ENCODE data around the gene TMEM185B. TPM values are rescaled to one million over a fixed set of nuclear protein-coding genes. Genes with fewer than 3 reads are reported as not detected.
A peak's percentile ranks its signal among the peaks of the same experiment; 100 is the strongest.

The TMEM185B gene
- total and polyA plus RNA-seq, 4 experiments from 2014 or later: 17.5 to 24.9 (median 20.6) TPM

DNA sequence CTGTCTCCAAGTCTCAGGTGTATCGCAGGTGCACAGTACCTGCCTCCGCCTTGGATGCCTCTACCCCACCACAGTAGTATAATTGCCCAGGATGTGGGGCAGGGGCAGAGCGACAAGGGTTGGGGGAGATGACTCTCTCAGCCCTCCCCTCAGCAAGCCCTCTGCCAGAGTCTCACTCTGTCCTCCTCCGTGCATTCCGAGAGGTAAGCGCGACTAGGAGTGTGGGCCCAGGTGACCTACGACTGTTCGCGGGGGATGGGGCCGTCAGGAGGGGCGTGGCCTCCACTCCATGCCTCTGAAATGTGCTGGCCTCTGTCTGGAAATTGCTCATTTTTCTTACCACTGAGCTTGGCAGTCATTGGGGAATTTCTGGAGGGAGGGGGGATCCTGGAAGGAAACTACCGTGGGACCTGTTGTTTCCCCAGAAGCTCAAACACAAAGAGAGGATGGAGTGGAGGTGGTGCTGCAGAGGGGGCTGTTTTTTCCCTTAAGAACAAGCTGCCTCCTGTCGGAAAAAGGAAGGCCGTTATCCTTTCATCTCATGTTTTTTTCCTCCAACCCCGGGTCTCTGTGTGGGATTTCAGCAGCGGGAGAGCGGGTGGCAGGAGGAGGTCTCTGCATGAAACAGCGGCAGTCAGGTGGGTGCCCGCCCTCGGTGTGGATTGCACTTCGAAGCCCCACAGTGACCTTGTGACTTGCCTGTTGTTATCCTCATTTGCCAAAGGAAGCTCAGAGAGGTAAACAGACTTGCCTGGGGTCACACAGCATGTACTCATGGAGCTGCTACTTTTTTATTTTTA is 16.5 kb upstream of the TMEM185B start:
- H3K27ac Mint-ChIP-seq: no peak overlapping the region

GRCh38 chr2:120238728-120239487 is 15.7 kb upstream of the TMEM185B start:
- H3K4me1 ChIP-seq (ENCODE audit: insufficient read depth, low read length): no peaks in the 10 kb centered on the region
- Mint-ChIP-seq H3K27ac (peak overlapping the region in 1 of 7 donors; percentile 17), H3K27me3 (no peaks in the 10 kb centered on the region), H3K4me3 (no peak overlapping the region), H3K9me3 (peaks cover 0 to 2% (median 0%) of the 10 kb centered on the region in 8 donors), H3K36me3 (no peaks in the 10 kb centered on the region), H3K4me1 (peaks cover 0 to 5% (median 0%) of the 10 kb centered on the region in 4 donors)
- H3K27me3 ChIP-seq (ENCODE audit: insufficient read depth, low read length): no peaks in the 10 kb centered on the region
- H3K27ac ChIP-seq (ENCODE audit: low read depth, low read length): no peak overlapping the region
- H3K36me3 ChIP-seq (ENCODE audit: insufficient read depth, low read length): no peaks in the 10 kb centered on the region
- no peaks in the 10 kb centered on the region for H3K9me3 ChIP-seq (ENCODE audit: control insufficient read depth in 1 of 2, low read length in 2 of 2)
- ChIA-PET POLR2A (ENCODE audit: partially characterized antibody) (no interaction called here), CTCF (ENCODE audit: partially characterized antibody) (no interaction called here)
- no peak for DNase-seq
- intact Hi-C loops (cut with micrococcal nuclease): no loop called here
- H3K4me3 ChIP-seq (ENCODE audit: low read length in 2 of 2): no peak overlapping the region

More for the DNA sequence above, 16.5 kb upstream of the TMEM185B start:
- POLR2A ChIA-PET (ENCODE audit: partially characterized antibody): no interaction called here
- Histone ChIP-seq H3K4me1 (ENCODE audit: insufficient read depth, low read length) (no peaks in the 10 kb centered on the region), H3K4me3 (ENCODE audit: low read length in 2 of 2) (no peak overlapping the region), H3K27ac (ENCODE audit: low read depth, low read length) (no peak overlapping the region), H3K36me3 (ENCODE audit: insufficient read depth, low read length) (no peaks in the 10 kb centered on the region), H3K9me3 (ENCODE audit: control insufficient read depth in 1 of 2, low read length in 2 of 2) (no peaks in the 10 kb centered on the region), H3K27me3 (ENCODE audit: insufficient read depth, low read length) (no peaks in the 10 kb centered on the region)
- intact Hi-C loops (cut with micrococcal nuclease): no loop called here
- no peak for DNase-seq
- no peak overlapping the region for H3K4me3 Mint-ChIP-seq
- peaks cover 0 to 2% (median 0%) of the 10 kb centered on the region in 8 donors for H3K9me3 Mint-ChIP-seq
- CTCF ChIA-PET (ENCODE audit: partially characterized antibody): interaction anchor here (0.6 kb wide), 1 partner anchor 12 kb away, joined by 3 read pairs; no protein-coding TSS in a partner anchor
- H3K36me3 Mint-ChIP-seq: no peaks in the 10 kb centered on the region
- H3K4me1 Mint-ChIP-seq: peaks cover 0 to 4% (median 0%) of the 10 kb centered on the region in 4 donors
- H3K27me3 Mint-ChIP-seq: no peaks in the 10 kb centered on the region

GRCh38 chr2:120237491-120237902 is 14.3 kb upstream of the TMEM185B start:
- no peaks in the 10 kb centered on the region for H3K9me3 ChIP-seq (ENCODE audit: control insufficient read depth in 1 of 2, low read length in 2 of 2)
- no peak overlapping the region for H3K4me3 ChIP-seq (ENCODE audit: low read length in 2 of 2)
- H3K27ac ChIP-seq (ENCODE audit: low read depth, low read length): no peak overlapping the region
- no peak overlapping the region for H3K27ac Mint-ChIP-seq
- peaks cover 11% of the 10 kb centered on the region for H3K4me1 ChIP-seq (ENCODE audit: insufficient read depth, low read length)
- H3K4me1 Mint-ChIP-seq: peaks cover 5 to 11% (median 11%) of the 10 kb centered on the region in 4 donors
- CTCF ChIA-PET (ENCODE audit: partially characterized antibody): no interaction called here
- no peaks in the 10 kb centered on the region for H3K27me3 Mint-ChIP-seq
- POLR2A ChIA-PET (ENCODE audit: partially characterized antibody): interaction anchor here (1.2 kb wide), 1 partner anchor 15 kb away, joined by 4 read pairs; no protein-coding TSS in a partner anchor
- H3K4me3 Mint-ChIP-seq: peak overlapping the region in 1 of 8 donors; percentile 60
- no peaks in the 10 kb centered on the region for H3K36me3 ChIP-seq (ENCODE audit: insufficient read depth, low read length)
- peaks cover 0 to under 1% of the 10 kb centered on the region in 2 donors for H3K36me3 Mint-ChIP-seq
- H3K27me3 ChIP-seq (ENCODE audit: insufficient read depth, low read length): no peaks in the 10 kb centered on the region
- intact Hi-C loops (cut with micrococcal nuclease): no loop called here
- DNase-seq: no peak
- peaks cover 0 to 2% (median 0%) of the 10 kb centered on the region in 8 donors for H3K9me3 Mint-ChIP-seq

DNA sequence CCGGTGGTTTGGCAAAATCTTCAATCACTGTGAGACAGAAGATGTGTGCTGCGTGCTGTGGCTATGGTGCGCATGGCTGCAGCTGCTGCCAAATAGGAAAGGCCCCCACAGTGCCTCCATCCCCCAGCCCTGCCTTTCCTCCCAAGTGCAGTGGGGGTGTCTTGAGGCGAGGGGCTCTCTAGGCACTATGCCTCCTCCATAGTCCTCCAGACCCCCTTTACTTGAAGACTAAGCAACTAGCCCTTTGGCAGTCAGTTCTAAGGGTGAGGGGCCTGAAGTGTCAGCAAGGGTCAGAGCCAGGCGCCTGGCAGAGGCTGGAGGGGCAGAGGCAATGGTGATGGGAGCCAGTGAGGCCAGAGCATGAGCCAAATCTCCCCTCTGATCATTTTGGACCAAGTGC is 13.6 kb upstream of the TMEM185B start:
- ChIA-PET POLR2A (ENCODE audit: partially characterized antibody) (interaction anchor here (0.5 to 1.2 kb wide), 3 partner anchors 14 to 92 kb away, joined by 3 to 4 read pairs (median 3); no protein-coding TSS in a partner anchor), CTCF (ENCODE audit: partially characterized antibody) (interaction anchor here (1.4 to 4.9 kb wide), 3 partner anchors 12 to 76 kb away, joined by 4 to 30 read pairs (median 4); no protein-coding TSS in a partner anchor)
- DNase-seq: no peak
- H3K4me3 ChIP-seq (ENCODE audit: low read length in 2 of 2): no peak overlapping the region
- H3K4me1 Mint-ChIP-seq: peaks cover 5 to 17% (median 10%) of the 10 kb centered on the region in 4 donors
- H3K4me1 ChIP-seq (ENCODE audit: insufficient read depth, low read length): peaks cover 13% of the 10 kb centered on the region
- H3K27ac ChIP-seq (ENCODE audit: low read depth, low read length): no peak overlapping the region
- H3K27ac Mint-ChIP-seq: peak overlapping the region in 1 of 7 donors; percentile 24
- H3K9me3 Mint-ChIP-seq: peaks cover 0 to 2% (median 0%) of the 10 kb centered on the region in 8 donors
- no peaks in the 10 kb centered on the region for H3K27me3 Mint-ChIP-seq
- intact Hi-C loops (cut with micrococcal nuclease): no loop called here
- H3K27me3 ChIP-seq (ENCODE audit: insufficient read depth, low read length): no peaks in the 10 kb centered on the region
- no peak overlapping the region for H3K4me3 Mint-ChIP-seq
- H3K36me3 ChIP-seq (ENCODE audit: insufficient read depth, low read length): no peaks in the 10 kb centered on the region
- no peaks in the 10 kb centered on the region for H3K9me3 ChIP-seq (ENCODE audit: control insufficient read depth in 1 of 2, low read length in 2 of 2)
- H3K36me3 Mint-ChIP-seq: peaks cover 0 to 8% of the 10 kb centered on the region in 2 donors

- H3K4me1 ChIP-seq (ENCODE audit: insufficient read depth, low read length): peaks cover 17% of the 10 kb centered on the region
- Mint-ChIP-seq H3K36me3 (peaks cover 0 to 9% of the 10 kb centered on the region in 2 donors), H3K4me1 (peaks cover 5 to 22% (median 11%) of the 10 kb centered on the region in 4 donors), H3K27ac (no peak overlapping the region), H3K9me3 (peaks cover 0 to 2% (median 0%) of the 10 kb centered on the region in 8 donors), H3K4me3 (no peak overlapping the region), H3K27me3 (no peaks in the 10 kb centered on the region)
- H3K27ac ChIP-seq (ENCODE audit: low read depth, low read length): no peak overlapping the region
- CTCF ChIA-PET (ENCODE audit: partially characterized antibody): interaction anchor here (1.4 to 4.9 kb wide), 3 partner anchors 11 to 77 kb away, joined by 4 to 30 read pairs (median 4); no protein-coding TSS in a partner anchor
- H3K36me3 ChIP-seq (ENCODE audit: insufficient read depth, low read length): no peaks in the 10 kb centered on the region
- POLR2A ChIA-PET (ENCODE audit: partially characterized antibody): interaction anchor here (0.5 to 1.2 kb wide), 3 partner anchors 14 to 92 kb away, joined by 3 to 4 read pairs (median 3); no protein-coding TSS in a partner anchor
- H3K27me3 ChIP-seq (ENCODE audit: insufficient read depth, low read length): no peaks in the 10 kb centered on the region
- no peak for DNase-seq
- intact Hi-C loops (cut with micrococcal nuclease): no loop called here
- H3K4me3 ChIP-seq (ENCODE audit: low read length in 2 of 2): no peak overlapping the region
- H3K9me3 ChIP-seq (ENCODE audit: control insufficient read depth in 1 of 2, low read length in 2 of 2): no peaks in the 10 kb centered on the region
Measured at GRCh38 chr2:120236316-120236715, 13.1 kb upstream of the TMEM185B start.

GRCh38 chr2:120235681-120236080 is 12.5 kb upstream of the TMEM185B start:
- H3K4me1 Mint-ChIP-seq: peaks cover 11 to 29% (median 17%) of the 10 kb centered on the region in 4 donors
- no peak for DNase-seq
- Histone ChIP-seq H3K27ac (ENCODE audit: low read depth, low read length) (no peak overlapping the region), H3K36me3 (ENCODE audit: insufficient read depth, low read length) (no peaks in the 10 kb centered on the region), H3K27me3 (ENCODE audit: insufficient read depth, low read length) (no peaks in the 10 kb centered on the region), H3K4me3 (ENCODE audit: low read length in 2 of 2) (no peak overlapping the region), H3K4me1 (ENCODE audit: insufficient read depth, low read length) (peaks cover 24% of the 10 kb centered on the region), H3K9me3 (ENCODE audit: control insufficient read depth in 1 of 2, low read length in 2 of 2) (no peaks in the 10 kb centered on the region)
- ChIA-PET CTCF (ENCODE audit: partially characterized antibody) (interaction anchor here (1.4 to 4.9 kb wide), 3 partner anchors 11 to 78 kb away, joined by 4 to 30 read pairs (median 4); no protein-coding TSS in a partner anchor), POLR2A (ENCODE audit: partially characterized antibody) (no interaction called here)
- peaks cover 0 to 2% (median 0%) of the 10 kb centered on the region in 8 donors for H3K9me3 Mint-ChIP-seq
- intact Hi-C loops (cut with micrococcal nuclease): no loop called here
- no peak overlapping the region for H3K4me3 Mint-ChIP-seq
- peak overlapping the region in 1 of 7 donors; percentile 6 for H3K27ac Mint-ChIP-seq
- no peaks in the 10 kb centered on the region for H3K27me3 Mint-ChIP-seq
- H3K36me3 Mint-ChIP-seq: peaks cover 0 to 9% of the 10 kb centered on the region in 2 donors
